Stimulated activated CD4-positive, alpha-beta T cell treated with anti-CD3 and anti-CD28 coated beads, Interleukin-1b, Interleukin-23, amount 100 ng/mL, for 1 hour (primary cell): ENCODE results near the gene CFAP61.
"Not testable (repeated sequence)": the region's sequence is repeated elsewhere in the genome, so short reads cannot be mapped to it uniquely, and the experiment has no call there.

ENCODE experiments used
- DNase-seq, 2 donors: peaks; one replicate each; pipeline ENCODE4 v3.0.0-alpha.2; 2020; ENCODE audit warnings: low read depth in 2 of 2

Gene CFAP61

GRCh38 chr20:20210327-20210726 lies 158.0 kb downstream of the CFAP61 start:
- DNase-seq = no peak

GRCh38 chr20:20210943-20211273 lies 158.6 kb downstream of the CFAP61 start:
- no peak for DNase-seq

- no peak for DNase-seq
Measured at GRCh38 chr20:20211274-20211987, 159.1 kb downstream of the CFAP61 start.

GRCh38 chr20:20211988-20212518 lies 159.7 kb downstream of the CFAP61 start:
- DNase-seq = no peak

- DNase-seq = no peak
Measured at GRCh38 chr20:20212675-20213096, 160.4 kb downstream of the CFAP61 start.

- DNase-seq = no peak
Measured at GRCh38 chr20:20213526-20214121, 161.3 kb downstream of the CFAP61 start.

GRCh38 chr20:20214757-20215275 lies 162.5 kb downstream of the CFAP61 start:
- no peak for DNase-seq

- DNase-seq = no peak
Measured at GRCh38 chr20:20215976-20216727, 163.8 kb downstream of the CFAP61 start.

GRCh38 chr20:20216941-20217340 lies 164.6 kb downstream of the CFAP61 start:
- DNase-seq = no peak

GRCh38 chr20:20217621-20218020 lies 165.3 kb downstream of the CFAP61 start:
- no peak for DNase-seq

- not testable (repeated sequence) for DNase-seq
Measured at GRCh38 chr20:20218106-20218505, 165.8 kb downstream of the CFAP61 start.

- no peak for DNase-seq
Measured at GRCh38 chr20:20219016-20219415, 166.7 kb downstream of the CFAP61 start.

- no peak for DNase-seq
Measured at GRCh38 chr20:20220134-20220533, 167.8 kb downstream of the CFAP61 start.

- DNase-seq = no peak
Measured at GRCh38 chr20:20223981-20224380, 171.6 kb downstream of the CFAP61 start.

- DNase-seq = no peak
Measured at GRCh38 chr20:20224806-20225205, 172.5 kb downstream of the CFAP61 start.

GRCh38 chr20:20225325-20226043 lies 173.2 kb downstream of the CFAP61 start:
- no peak for DNase-seq

GRCh38 chr20:20226554-20226953 lies 174.2 kb downstream of the CFAP61 start:
- DNase-seq = no peak

GRCh38 chr20:20227013-20227571 lies 174.8 kb downstream of the CFAP61 start:
- no peak for DNase-seq

- no peak for DNase-seq
Measured at GRCh38 chr20:20228351-20228750, 176.0 kb downstream of the CFAP61 start.

- DNase-seq = no peak
Measured at GRCh38 chr20:20229595-20229994, 177.3 kb downstream of the CFAP61 start.

GRCh38 chr20:20230741-20231140 lies 178.4 kb downstream of the CFAP61 start:
- DNase-seq = no peak
